Measurements from ENCODE around the gene MDK.

The MDK gene, protein sequence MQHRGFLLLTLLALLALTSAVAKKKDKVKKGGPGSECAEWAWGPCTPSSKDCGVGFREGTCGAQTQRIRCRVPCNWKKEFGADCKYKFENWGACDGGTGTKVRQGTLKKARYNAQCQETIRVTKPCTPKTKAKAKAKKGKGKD

DNA sequence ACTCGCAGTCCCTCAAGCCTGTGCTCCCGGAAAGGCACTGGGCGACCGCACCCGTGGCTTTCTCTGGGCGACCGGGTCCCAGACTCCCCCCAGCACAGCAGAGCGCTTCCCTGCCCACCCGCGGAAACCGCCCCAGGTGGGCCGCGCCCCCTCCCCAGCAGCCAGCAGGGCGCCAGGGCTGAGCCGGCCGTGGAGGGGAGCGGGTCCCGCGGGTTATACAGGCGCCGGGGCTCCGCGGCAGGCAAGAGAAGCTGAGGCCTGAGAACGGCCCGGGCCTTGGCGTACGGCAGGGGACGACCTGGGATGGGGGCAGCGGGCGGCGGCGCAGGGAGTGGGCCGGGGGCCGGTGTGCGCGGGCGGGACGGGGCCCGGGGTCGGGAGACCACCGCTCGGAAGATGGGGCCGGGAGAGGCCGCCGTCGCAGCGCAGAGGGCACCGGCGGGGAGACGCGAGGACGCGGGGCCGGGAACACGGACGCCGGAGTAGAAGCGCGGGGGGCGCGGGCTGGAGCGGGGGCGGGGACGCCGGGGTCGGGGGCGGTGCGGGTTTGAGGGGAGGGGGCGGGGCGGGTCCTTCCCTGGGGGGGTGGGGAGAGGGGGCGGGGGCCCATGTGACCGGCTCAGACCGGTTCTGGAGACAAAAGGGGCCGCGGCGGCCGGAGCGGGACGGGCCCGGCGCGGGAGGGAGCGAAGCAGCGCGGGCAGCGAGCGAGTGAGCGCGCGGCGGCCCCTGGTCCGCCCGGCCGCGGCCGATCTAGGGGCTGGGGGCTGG lies at the start of gene MDK:
Gene MDK, plus strand, starts transcription at position 622 of the 771 bp plus-strand sequence. CDS start 389 bp downstream, outside the sequence.
- no peak for DNase-seq (ENCODE audit: low read depth)

DNA sequence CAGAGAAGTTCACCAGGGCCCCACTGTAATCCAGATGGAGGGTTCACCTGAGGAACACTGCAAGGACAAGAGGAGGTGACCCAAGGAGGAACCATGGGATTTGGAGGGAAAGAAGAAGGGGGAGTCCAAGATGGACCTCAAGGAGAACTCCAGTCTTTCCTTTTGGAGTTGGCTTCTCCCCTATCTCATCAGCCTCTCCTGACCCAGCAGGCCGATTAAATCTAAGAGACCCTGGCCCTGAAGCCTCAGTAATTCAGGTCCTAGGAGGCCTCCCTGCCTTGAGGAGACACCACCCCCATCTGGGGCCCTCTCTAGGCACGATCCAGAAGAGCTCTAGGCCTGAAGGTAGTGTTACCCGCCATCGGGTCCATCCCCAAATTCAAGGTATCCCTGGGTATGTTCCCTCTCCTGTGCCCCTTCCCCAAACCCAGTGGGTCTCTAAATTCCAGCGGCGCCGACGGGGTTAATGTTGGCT lies 49.3 kb upstream of the MDK start:
- DNase-seq (ENCODE audit: low read depth), result no peak

DNA sequence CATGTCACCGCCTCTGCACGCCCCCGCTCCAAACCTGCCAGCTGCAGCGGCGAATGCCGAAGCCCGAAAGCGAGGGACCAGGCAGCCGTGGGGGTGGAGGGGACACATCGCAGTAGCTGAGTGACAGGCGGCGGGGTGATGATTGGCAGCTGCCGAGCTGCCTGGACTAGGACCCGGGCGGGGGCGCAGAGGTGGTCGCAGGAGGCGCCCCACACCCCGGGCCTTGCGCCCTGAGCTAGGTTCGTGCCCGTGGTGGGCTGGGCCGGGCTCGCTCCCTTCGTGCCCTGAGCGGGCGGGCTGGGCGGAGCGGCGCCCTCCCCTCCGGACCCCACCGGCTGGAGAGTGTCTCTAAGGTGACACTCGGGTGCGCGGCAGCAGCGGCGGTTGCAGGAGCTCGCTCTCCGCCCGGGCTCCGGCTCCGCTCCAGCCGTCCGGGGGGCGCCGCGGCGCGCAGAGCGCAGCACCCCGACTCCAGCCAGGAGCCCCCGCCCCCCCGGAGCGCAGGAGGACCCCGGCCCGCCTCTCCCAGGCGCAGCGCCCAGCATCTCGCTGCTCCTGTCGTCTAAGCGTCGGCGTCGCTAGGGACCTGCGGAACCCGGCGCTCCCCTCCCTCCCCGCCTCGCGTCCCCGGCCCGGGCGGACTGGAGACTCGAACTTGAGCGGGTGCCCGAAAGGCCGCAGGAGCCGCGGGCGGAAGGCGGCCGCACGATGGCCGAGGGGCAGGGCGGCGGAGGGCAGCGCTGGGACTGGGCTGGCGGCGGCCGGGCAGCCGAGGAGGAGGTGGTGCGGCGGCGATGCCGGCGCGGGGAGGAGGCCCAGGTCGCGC lies 48.7 kb upstream of the MDK start:
- DNase-seq (ENCODE audit: low read depth), result no peak

DNA sequence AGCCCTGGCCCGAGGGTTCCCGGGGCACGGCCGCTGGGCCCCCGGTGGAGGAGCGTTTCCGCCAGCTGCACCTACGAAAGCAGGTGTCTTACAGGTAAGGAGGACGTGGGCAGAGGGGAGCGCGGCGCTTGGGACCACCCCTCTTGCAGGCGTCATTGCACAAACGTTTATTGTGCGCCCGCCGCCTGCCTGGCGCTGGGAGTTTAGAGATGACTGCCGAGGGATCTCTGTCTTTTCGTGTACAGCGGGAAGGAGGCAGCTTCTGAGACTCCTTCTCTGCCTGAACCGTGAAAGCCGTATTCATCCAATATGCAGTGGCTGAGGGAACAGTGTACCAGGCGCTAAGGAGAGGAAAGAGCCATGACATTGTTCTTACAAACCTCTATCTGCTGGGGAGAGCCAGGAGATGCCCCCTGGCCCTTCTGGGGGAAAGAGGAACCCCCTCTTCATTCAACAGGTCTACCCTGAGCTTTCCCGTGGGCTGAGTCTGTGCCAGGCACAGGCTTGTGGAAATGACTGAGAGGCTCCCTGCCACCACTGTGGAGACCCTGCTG lies 48.0 kb upstream of the MDK start:
- no peak for DNase-seq (ENCODE audit: low read depth)

DNA sequence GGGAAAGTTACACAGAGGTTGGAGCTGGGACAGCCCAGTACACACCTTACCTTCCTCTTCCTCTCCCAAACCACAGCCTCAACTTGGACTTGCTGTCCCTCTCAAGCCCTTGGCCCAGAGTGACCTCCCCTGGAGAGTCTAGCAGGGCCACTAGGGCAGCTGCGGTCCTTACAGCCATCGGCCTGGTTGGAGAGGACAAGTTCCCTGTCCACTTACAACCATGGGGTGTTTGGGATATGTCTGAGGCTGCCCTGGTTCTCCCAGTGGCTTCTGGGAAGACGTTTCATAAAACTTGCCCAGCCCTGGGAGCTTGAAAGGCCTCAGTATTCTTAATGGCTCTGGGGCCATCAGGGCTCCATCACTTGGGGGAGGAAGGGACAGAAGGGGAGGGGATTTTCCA lies 47.3 kb upstream of the MDK start:
- DNase-seq (ENCODE audit: low read depth), result no peak

DNA sequence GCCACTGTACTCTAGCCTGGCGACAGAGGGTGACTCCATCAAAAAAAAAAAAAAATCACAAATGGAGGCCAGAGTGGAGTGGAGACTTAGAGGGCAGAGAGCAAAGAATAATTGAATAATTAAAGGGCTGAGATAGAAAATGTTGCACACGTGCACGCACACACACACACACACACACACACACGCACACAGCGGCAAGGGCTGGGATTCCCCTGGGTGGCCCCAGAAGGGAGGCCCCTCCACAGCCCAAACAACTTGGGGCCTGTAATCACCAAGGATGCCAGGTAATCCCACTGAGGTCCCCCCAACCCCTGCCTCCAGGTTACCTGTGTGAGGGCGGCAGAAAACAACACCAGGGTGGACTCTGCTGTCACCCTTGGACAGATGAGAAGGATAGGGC lies 46.2 kb upstream of the MDK start:
- no peak for DNase-seq (ENCODE audit: low read depth)

DNA sequence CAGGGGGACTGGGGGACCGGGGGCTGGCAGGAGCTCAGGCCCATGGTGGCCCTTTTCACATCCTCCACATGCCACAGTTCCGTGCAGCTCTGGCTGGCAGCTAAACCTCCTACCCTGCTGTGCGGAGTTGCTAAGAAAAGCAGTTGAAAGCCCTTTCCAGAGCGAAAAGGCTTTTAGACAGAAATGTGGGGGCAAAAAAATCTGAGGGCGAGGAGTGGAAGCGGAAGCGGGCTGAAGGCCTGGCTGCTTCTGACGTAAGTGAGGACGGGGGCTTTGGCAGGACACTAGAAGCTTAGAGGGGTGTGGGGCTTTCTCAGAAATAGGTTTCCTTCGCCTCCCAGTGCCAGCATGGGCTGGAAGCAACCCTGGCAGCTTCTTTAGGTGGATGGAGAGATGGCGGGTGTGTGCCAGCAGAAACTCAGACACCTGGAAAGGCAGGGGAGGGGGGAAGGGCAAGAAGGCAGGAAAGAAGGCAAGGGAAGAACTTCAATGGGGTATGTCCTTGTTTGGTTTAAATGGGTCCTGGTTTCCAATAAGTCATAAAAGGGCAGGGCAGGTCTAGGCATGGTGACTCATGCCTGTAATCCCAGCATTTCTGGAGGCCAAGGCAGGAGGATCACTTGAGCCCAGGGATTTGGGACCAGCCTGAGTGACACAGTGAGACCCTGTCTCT lies 45.4 kb upstream of the MDK start:
- no peak for DNase-seq (ENCODE audit: low read depth)

DNA sequence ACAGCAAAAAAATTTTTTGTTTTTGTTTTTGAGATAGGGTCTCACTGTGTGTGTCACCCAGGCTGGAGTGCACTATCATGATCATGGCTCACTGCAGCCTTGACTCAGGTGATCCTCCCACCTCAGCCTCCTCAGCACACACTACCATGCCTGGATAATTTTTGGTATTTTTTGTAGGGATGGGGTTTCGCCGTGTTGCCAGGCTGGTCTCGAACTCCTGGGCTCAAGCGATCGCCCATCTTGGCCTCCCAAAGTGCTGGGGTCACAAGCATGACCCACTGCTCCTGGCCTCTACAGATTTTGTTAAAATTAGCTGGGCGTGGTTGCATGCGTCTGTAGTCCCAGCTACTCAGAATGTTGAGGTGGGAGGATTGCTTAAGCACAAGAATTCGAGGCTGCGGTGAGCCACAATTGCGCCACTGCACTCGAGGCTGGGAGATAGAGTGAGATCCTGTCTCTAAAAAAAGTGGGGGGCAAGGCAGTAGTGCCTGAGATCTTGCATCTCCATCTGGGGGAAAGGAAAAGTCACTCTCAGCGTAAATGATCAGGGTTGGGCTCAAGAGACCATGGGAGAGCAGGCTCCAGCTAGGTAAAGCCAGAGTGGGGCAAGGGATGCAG lies 44.8 kb upstream of the MDK start:
- DNase-seq (ENCODE audit: low read depth), result no peak

DNA sequence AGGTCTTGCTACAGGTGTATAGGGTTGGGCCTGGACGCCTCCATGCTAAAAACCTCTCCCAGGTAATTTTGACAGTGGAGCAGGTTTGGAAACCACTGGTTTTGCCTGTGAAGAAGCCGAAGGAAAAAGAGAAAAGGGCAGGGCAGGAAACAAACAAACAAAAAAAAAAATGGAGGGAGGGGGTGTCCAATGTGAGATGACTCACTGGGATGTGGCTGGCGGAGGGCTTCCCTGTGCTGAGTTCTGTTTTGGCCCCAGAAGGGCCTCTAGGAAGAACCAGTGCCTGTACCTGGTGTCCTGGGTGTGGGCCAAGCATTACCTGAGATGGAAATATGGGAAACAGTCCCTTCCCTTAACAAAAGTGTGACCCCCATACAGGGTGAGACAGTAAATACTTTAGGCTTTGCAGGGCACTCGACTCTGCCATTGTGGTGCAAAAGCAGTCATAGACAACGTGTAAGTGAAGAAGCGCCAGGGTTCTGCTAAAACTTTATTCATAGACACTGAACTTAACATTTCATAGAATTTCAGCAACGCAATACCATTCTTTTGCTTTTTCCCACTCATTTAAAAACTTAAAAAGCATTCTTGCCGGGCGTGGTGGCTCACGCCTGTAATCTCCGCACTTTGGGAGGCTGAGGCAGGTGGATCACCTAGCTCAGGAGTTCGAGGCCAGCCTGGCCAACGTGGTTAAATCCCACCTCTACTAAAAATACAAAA lies 43.7 kb upstream of the MDK start:
- DNase-seq (ENCODE audit: low read depth), result no peak

DNA sequence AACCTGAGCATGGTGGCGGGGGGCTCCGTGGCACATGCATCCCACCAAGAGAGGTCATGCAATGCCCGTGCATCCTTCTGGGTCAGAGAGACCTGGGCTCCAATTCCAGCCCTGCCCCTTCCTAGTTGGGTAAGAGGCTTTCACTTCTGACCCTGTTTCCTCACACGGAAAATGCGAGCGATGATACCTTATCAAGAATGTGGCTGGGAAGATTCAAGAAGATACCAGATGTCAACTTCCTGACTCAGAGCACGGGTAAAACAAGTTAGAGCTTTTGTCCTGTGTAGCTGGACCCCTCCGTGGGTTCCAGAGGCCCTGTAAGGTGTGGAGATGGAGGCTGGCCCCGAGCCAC lies 42.9 kb upstream of the MDK start:
- no peak for DNase-seq (ENCODE audit: low read depth)

DNA sequence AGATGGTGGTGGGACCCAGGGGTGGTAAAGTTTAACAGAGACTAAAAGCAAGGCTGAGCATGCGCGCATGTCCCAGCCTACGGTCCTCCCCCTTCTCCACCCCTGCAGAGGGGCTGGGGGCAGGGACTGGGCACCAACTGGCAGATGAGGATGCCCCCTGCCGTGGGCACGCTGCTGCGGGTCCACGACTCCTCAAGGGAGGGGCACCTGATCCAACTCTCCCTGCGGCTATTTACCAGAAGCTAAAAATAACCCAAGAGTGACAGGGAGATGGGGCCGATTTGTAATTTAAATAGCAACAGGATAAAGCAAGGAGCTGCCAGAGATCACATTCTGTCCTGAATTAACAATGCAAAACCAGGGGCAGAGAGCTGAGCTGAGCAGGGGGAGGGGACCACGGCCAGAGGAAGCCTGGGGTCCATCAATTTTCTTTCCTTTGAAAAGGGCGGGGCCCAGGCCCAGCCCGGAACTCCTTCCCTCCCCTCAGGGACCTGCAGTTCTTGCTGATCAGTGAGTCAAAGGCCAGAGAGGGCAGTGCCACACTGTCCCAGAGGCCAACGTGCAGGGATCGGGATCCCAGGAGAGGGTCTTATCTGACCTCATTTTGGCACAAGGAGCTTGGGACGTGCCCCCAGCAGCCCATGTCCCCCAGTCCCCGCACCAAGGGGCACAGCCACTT lies 42.3 kb upstream of the MDK start:
- no peak for DNase-seq (ENCODE audit: low read depth)

DNA sequence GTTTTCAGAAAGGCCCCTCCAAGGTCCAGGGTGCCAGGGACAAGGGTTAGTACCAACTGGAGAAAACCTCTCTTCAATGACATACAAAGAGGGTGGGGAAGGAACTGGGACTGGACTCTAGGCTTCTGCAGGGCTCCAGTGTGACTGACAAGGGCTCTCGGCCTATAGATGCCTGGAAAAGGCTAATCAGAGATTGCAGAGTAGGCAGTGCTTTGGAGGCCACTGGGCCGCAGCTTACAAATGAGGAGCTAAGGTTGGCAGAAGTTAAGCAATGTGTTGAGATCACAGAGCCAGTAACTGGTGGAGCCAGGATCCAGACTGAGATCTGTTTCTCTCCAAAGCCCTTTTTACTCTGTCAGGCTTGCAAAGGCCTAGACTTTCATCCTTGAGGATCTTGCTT lies 41.7 kb upstream of the MDK start:
- DNase-seq (ENCODE audit: low read depth), result no peak

DNA sequence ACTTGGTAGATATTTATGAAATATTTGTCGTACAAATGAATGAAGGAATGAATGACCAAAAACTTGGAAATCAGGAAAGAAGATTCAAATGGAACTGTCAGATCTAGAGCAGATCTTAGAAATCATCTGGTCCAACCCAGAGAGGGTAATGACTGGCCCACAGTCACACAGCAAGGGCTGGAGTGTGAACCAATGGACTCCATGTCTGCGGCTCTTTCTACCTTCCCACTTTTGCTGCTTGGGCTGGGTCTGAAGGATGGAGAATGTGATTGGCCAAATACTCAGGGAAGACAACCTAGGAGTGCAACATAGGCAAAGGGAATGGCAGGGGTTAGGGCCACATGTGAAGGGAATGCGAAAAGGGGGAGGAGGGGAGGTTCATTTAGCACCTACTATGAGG lies 40.0 kb upstream of the MDK start:
- no peak for DNase-seq (ENCODE audit: low read depth)

DNA sequence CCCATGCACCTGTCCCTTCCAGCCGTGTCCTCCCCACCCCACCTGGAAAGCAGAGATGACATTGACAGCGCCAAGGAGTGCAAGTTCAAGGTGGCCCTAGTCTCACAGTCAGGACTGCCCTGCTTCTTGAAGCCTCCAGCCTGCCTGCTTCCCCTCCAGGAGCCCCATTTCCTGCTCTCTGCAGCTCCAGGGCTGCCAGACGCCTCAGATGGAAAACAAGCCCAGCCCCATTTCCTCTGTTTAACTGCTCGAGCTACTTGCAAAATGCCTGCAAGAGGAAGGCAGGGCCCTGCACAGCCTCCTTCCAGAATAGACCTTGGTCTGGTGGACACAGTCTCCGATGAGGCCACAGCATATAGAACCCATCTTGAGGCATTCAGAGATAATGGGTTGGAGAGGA lies 39.2 kb upstream of the MDK start:
- no peak for DNase-seq (ENCODE audit: low read depth)

DNA sequence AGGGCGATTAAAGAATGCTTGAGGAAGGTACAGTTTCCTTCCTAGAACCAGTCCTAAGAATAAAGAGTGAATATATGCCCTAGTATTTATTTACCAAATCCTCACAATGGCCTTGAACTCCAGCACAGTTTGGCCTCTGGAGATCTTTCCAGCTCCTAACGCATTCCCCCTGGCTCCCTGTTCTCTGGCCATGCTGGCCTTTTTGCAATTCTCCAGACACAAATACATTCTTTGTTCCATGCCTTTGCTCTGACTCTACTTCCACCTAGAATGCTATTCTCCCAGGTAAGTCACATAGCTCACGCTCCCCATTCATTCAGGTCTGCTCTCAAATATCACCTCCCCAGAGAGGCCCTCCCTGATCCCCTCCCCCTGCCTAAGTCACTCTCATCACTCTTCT lies 37.9 kb upstream of the MDK start:
- DNase-seq (ENCODE audit: low read depth), result no peak

DNA sequence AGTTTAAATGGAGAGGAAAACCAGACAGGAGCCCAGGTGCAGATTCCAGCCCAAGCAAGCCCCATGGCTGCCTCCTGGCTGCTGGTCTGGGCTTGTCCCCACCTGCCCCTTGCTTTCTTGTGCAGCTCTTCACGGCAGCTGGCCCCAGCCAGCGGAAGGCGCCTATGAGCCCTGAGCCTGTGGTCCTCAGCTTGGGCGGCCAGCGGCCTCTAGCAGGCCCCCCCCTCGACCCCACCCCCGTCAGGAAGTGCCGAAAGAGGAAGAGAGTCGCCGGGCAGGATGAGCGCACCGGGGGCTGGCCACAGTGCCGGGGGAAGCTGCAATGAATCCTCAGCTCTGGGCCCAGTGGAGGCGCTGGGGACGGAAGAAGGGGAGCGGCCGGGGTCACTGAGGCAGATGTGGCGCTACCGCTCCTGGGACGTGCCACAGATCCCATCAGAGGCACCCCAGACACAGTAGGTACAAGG lies 36.3 kb upstream of the MDK start:
- DNase-seq (ENCODE audit: low read depth), result no peak

DNA sequence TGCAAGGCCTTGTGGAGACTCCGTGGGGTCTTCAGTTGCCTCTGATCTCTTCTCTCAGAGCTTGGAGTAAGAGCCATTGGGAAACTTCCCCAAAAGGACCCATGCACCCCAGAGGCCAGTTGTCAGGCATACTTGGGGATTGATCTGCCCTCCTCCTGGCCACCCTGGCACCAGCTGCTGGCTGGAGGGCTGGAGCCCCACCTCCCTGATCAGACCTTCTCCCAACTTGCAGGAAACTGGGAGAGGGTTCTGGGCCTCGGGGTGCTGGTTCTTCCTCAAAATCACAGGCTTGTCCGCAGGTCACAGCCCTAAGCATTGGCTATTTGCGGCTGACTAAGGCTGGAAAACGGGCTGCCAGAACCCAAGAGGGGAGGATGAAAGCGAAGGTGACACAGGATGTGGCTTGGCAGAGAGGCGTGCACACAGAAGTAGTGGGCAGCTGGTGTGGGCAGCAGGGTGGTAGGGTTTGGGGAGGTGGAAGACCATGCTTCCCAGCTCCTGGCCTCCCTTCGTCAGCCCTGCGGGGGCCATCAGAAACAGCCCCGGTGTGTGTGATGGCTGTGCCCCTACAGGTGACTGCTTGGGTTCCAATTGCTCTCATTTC lies 35.5 kb upstream of the MDK start:
- no peak for DNase-seq (ENCODE audit: low read depth)

DNA sequence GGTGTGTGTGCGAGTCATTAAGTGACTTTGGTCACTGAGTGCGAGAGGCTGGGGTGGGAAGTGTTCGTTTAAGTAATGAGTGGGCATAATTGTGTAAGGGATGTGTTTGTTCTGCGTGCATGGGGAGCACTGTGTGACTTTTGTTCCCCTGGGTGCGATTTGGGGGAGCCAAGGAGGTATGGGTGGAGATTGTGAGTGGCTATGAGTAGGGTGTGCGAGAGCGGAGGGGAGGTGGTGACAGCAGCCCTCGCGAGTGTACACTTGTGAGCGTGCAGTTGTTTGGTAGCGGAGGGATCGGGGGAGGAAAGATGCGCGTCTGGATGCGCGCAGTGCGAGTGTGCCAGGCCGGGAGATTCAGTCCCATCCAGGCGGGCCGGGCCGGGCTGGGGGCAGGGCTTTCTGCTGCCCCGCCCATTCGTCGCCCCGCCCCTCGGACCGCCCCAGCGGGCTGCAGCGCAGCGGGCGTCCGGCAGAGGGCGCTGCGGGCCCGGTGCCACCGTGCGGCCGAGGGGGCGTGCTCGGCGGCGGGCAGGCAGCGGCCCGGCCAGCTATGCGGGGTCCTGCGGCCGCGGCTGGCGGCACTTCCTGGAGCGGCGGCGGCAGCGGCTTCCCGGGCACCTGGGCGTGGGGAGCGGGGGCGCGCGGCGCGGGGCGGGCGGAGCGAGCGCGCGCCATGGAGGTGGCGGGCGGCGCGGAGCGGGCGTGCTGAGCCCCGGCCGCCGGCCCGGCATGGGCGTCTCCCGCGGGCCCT lies 34.4 kb upstream of the MDK start, which contains the start of gene DGKZ:
Gene DGKZ, plus strand, starts transcription at position 578 of the 751 bp plus-strand sequence. CDS start 197 bp downstream, outside the sequence.
- DNase-seq (ENCODE audit: low read depth), result no peak
